LNCaP clone FGC (cell line): ENCODE data around the gene PABPN1L.

ENCODE experiments used
- DNase-seq: peaks from one replicate; pipeline ENCODE4 v3.0.0-alpha.2; 2011; ENCODE audit warnings: low read depth
- H3K4me3 ChIP-seq: 2 replicates; pipeline ENCODE4 v1.5.1; 2011; ENCODE audit warnings: mild to moderate bottlenecking, low read depth, low read length, control low read depth
- CTCF ChIP-seq: IDR thresholded peaks from 2 replicates; pipeline ENCODE4 v1.5.1; 2012; ENCODE audit warnings: mild to moderate bottlenecking; ENCODE audit not compliant: control insufficient read depth, insufficient read depth; ENCODE audit errors: extremely low read depth

The PABPN1L gene

GRCh38 chr16:88883117-88883895, 16.8 kb upstream of the PABPN1L start:
- H3K4me3 ChIP-seq: no peak overlapping the region
- no peak for TF ChIP-seq CTCF
- no peak for DNase-seq

GRCh38 chr16:88882358-88883030, 16.0 kb upstream of the PABPN1L start:
- no peak overlapping the region for H3K4me3 ChIP-seq
- peak; percentile 58 for DNase-seq
- TF ChIP-seq CTCF: no peak

DNA sequence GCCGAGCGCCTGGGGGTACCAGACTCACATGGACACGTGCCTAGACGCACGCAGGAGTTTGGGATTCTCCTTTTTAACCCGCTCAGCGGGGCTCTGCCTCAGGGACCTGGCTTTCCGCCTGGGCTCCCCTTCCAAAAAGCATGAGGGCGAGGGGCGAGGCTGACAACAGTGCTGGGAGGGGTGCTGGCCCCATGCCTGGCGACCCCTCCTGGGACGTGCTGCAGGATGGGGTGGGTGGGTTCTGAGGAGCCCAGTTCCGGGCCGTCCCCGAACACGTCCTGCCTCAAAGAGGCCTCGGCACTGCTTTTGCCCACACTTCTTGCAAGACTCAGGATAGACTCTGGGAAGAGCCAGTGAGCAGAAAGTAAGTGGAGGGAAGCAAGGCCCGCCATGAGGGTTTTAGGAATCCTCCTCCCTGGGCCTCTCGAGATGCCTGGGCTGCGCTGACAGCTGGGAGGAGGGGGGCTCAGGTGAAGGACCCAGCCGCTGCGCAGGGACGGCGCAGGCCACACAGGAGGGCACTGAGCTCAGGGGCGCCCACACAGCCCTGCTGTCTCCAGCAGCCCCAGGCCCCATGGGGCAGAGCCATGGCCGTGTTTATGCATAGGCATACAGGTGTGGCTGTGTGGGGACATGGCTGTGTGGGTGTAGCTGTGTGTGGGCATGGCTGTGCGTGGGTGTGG, 15.4 kb upstream of the PABPN1L start:
- TF ChIP-seq CTCF: no peak

DNA sequence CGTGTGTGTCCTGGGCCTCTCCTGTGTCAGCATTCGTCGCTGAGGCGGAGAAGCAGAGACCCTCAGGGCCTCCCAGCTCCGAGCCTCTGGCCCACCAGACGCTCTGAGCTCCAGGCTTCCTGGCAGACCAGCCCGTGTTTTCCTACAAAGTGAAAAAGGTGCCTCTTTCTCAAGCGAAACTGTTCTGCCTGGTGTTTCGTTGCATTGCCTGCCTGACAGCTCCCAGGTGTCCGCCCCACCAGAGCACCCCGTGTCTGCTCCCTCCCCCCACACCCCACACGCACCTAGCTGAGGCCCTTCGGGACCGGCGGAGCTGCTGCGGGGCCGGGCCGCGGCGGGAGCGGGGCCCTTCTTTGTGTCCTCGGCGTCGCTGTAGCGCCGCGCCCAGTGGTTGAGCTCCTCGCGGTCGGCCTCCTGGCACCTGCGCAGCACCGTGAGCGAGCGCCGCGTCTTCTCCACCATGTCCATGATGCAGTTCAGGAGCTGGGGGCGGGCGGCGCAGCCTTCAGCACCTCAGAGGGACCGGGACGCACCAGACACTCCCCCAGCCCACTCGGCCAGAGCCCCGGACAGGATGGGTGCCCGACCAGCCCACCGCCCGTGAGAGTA, 14.7 kb upstream of the PABPN1L start:
- DNase-seq: no peak
- H3K4me3 ChIP-seq: no peak overlapping the region
- no peak for TF ChIP-seq CTCF

More for the DNA sequence above, 15.4 kb upstream of the PABPN1L start:
- DNase-seq: no peak
- no peak overlapping the region for H3K4me3 ChIP-seq

DNA sequence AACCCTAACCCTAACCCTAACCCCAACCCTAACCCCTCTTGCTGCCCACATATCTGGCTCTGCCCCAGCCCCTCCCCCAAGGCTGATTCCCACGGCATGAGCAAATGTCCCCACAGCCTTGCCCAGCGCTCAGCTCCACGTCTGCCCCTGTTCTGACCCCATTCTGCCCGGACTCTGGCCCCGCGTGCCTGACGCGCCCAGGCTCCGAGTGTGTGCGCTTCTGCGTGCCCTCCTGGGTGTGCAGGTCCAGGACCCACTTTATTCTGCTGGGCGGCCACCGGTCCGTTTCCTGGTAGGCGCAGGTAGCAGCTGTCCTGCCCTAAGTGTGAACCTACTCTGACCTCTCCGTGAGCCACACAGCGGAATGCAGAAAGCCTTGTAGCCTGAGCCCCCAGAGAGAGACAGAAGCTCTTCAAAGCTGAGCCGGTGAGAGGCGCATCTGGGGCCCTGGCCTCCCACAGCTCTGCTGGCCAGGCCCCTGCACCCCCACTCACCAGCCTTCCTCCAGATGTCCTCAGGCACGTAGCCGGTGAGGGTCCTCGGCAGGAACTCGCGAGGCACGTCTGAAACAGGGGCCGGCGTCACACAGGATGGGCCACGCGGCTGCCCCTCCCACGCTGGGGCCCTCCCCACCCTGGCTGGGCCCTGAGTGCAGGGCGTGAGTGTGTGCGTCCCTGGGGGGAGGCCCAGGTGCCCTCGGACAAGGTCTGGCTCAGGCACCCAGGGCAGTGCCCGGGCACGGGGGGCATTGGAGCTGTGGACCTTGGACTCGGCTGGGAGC, 14.0 kb upstream of the PABPN1L start:
- no peak for DNase-seq
- TF ChIP-seq CTCF: no peak
- no peak overlapping the region for H3K4me3 ChIP-seq

DNA sequence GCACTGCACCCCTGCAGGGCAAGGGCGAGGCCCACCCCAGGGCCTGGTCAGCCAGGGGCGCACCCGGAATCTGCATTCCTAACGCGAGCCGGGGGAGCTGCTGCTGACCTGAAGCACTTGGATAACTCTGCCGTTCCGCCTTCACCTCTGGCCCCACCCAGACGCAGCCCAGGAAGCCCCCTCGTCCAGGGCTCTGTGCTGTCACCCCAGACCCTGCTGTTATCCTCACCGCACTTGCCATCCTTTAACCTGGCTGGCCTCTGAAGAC, 13.3 kb upstream of the PABPN1L start:
- DNase-seq: no peak
- TF ChIP-seq CTCF: no peak
- H3K4me3 ChIP-seq: no peak overlapping the region
